Esophagus squamous epithelium (tissue), 5 donors: Measurements from ENCODE around the gene CFAP43. TPM values are rescaled to one million over a fixed set of nuclear protein-coding genes. Genes with fewer than 3 reads are reported as not detected.

Source experiments
- DNase-seq: peaks from one replicate; lab custom pipeline; 2025; lab: John Stamatoyannopoulos, UW
- H3K27ac ChIP-seq, 4 donors: fragments of 200-600 bp; sonication (generic); one replicate each; pipeline ENCODE4 v1.5.1; 2016 to 2019; ENCODE audit warnings: mild to moderate bottlenecking in 1 of 4
- H3K27me3 ChIP-seq, 4 donors: fragments of 200-600 bp; sonication (generic); 1 replicate in 3 of 4; 2 replicates in 1 of 4; pipeline versions ENCODE4 v1.5.1 to v1.6.0; 2017 to 2021; ENCODE audit warnings: antibody characterized with exemption in 1 of 4
- H3K36me3 ChIP-seq, 3 donors: fragments of 200-600 bp; sonication (generic); one replicate each; pipeline ENCODE4 v1.5.1; 2016 to 2019
- H3K4me1 ChIP-seq, 3 donors: fragments of 200-600 bp; sonication (generic); one replicate each; pipeline ENCODE4 v1.5.1; 2017 to 2019
- H3K4me3 ChIP-seq, 4 donors: fragments of 200-600 bp; sonication (generic); 1 replicate in 3 of 4; 2 replicates in 1 of 4; pipeline ENCODE4 v1.5.1; 2016 to 2019; ENCODE audit warnings: mild to moderate bottlenecking in 2 of 4, moderate library complexity in 1 of 4
- H3K9me3 ChIP-seq, 3 donors: fragments of 200-600 bp; sonication (generic); one replicate each; pipeline ENCODE4 v1.5.1; 2016 to 2019
- CTCF ChIP-seq, 6 experiments: fragments of 450-650 bp in 4 of 6; fragments of 200-600 bp in 2 of 6; sonication (generic) in 2 of 6; IDR thresholded peaks; one replicate each; pipeline ENCODE4 v1.5.1; 2016 to 2019; ENCODE audit warnings: antibody characterized with exemption in 6 of 6, mild to moderate bottlenecking in 4 of 6, moderate library complexity in 4 of 6
- POLR2A ChIP-seq, 4 donors: fragments of 450-650 bp; IDR thresholded peaks; one replicate each; pipeline ENCODE4 v1.6.1; 2017; ENCODE audit warnings: antibody characterized with exemption in 4 of 4, mild to moderate bottlenecking in 4 of 4, moderate library complexity in 3 of 4
- WGBS, 2 donors: methylation state at CpG; one replicate each; pipeline ENCODE4 v1.1.5; 2018; 5-methylcytosine and 5-hydroxymethylcytosine counted together
- intact Hi-C: fragments of 100-400 bp; cut with DNase I; formaldehyde crosslinking; loops from one replicate; pipeline ENCODE4 v1.15.0; 2022
- total RNA-seq, 4 donors: library from RNA; depleted of rRNA; stranded (reverse); fragments of >200 nt; gene quantifications; one replicate each; pipeline ENCODE4 v1.1.0, GENCODE V29; 2016
- donor health status: DM: yes; HTN: yes; CAD: no.

CFAP43 gene
- under 1 TPM in 2 of 4 donors, not detected in 2; 0.19 to 0.38 TPM for total RNA-seq

- intact Hi-C loops = no loop called here
- no peaks in the 10 kb centered on the region for H3K9me3 ChIP-seq
- peak within 1 kb of the TSS; percentile 61 to 84 (median 76) for H3K4me3 ChIP-seq
- no peak for TF ChIP-seq POLR2A (IDR thresholded peaks at IDR 0.05)
- TF ChIP-seq CTCF (IDR thresholded peaks at IDR 0.05) = peak in 1 of 6 experiments; percentile 32
- peak within 1 kb of the TSS in 3 of 4 donors; percentile 49 to 78 (median 73) for H3K27ac ChIP-seq
- H3K27me3 ChIP-seq = peaks cover 0 to 19% (median 0%) of the 10 kb centered on the region in 4 donors
- no peaks in the 10 kb centered on the region for H3K36me3 ChIP-seq
- DNase-seq = peak; percentile 88
- peaks cover 8 to 16% (median 9%) of the 10 kb centered on the region in 3 donors for H3K4me1 ChIP-seq
- WGBS, 2 donors = 0 to 1% methylated on average over 29 to 40 of the region's 60 CpGs
These were observed at the start of gene CFAP43 for GRCh38 chr10:104231784-104232612. TSS of gene CFAP43 (minus strand) at chr10:104232364. CDS start at chr10:104232246, 118 bp downstream.

GRCh38 chr10:104281694-104282093, 49.5 kb upstream of the CFAP43 start:
- no peaks in the 10 kb centered on the region for H3K27me3 ChIP-seq
- intact Hi-C loops = no loop called here
- 57 to 80% methylated on average over 1 to 3 of the region's 3 CpGs for WGBS, 2 donors

GRCh38 chr10:104279550-104280259, 47.5 kb upstream of the CFAP43 start:
- TF ChIP-seq POLR2A (IDR thresholded peaks at IDR 0.05) (no peak), CTCF (IDR thresholded peaks at IDR 0.05) (no peak)
- Histone ChIP-seq H3K4me3 (no peak overlapping the region), H3K27ac (no peak overlapping the region), H3K4me1 (peaks cover 0 to 20% (median 9%) of the 10 kb centered on the region in 3 donors), H3K9me3 (no peaks in the 10 kb centered on the region), H3K27me3 (peaks cover 0 to 14% (median 0%) of the 10 kb centered on the region in 4 donors), H3K36me3 (no peaks in the 10 kb centered on the region)
- 90 to 97% methylated on average over 3 of the region's 3 CpGs for WGBS, 2 donors
- no peak for DNase-seq
- intact Hi-C loops = no loop called here

More at GRCh38 chr10:104281694-104282093, 49.5 kb upstream of the CFAP43 start:
- H3K9me3 ChIP-seq = no peaks in the 10 kb centered on the region
- no peak for DNase-seq
- H3K4me1 ChIP-seq = peaks cover 0 to 7% (median 0%) of the 10 kb centered on the region in 3 donors
- TF ChIP-seq POLR2A (IDR thresholded peaks at IDR 0.05) (no peak), CTCF (IDR thresholded peaks at IDR 0.05) (no peak)
- no peak overlapping the region for H3K4me3 ChIP-seq
- H3K27ac ChIP-seq = no peak overlapping the region
- peaks cover 0 to 4% (median 0%) of the 10 kb centered on the region in 3 donors for H3K36me3 ChIP-seq

- no peaks in the 10 kb centered on the region for H3K36me3 ChIP-seq
- H3K27me3 ChIP-seq = peaks cover 0 to 16% (median 0%) of the 10 kb centered on the region in 4 donors
- H3K27ac ChIP-seq = no peak overlapping the region
- intact Hi-C loops = no loop called here
- TF ChIP-seq POLR2A (IDR thresholded peaks at IDR 0.05) (no peak), CTCF (IDR thresholded peaks at IDR 0.05) (no peak)
- no peak for DNase-seq
- H3K4me1 ChIP-seq = peaks cover 0 to 24% (median 9%) of the 10 kb centered on the region in 3 donors
- 30 to 57% methylated on average over 2 of the region's 2 CpGs for WGBS, 2 donors
- H3K4me3 ChIP-seq = no peak overlapping the region
- H3K9me3 ChIP-seq = no peaks in the 10 kb centered on the region
These were observed 45.6 kb upstream of the CFAP43 start for GRCh38 chr10:104277785-104278184.
